H1 (cell line): ENCODE measurements around the gene CDH18. TPM values are rescaled to one million over a fixed set of nuclear protein-coding genes. Genes with fewer than 3 reads are reported as not detected.

Experiments used
- CTCF ChIA-PET: fragments of 300-600 bp; sonication (Branson Sonifier 250); formaldehyde crosslinking; loops from one replicate; lab custom pipeline; 2021; ENCODE audit not compliant: partially characterized antibody; lab: Charles Lee
- POLR2A ChIA-PET: fragments of 300-600 bp; sonication (Branson Sonifier 250); formaldehyde crosslinking; loops from one replicate; lab custom pipeline; 2021; ENCODE audit warnings: inconsistent platforms; ENCODE audit not compliant: partially characterized antibody; lab: Charles Lee
- DNase-seq, 2 experiments: peaks; one replicate each; pipeline versions ENCODE4 v3.0.0 to v3.0.0-alpha.2; 2010 to 2022; ENCODE audit warnings: low spot score in 2 of 2, low read depth in 1 of 2, mixed read lengths in 1 of 2
- FAIRE-seq: peaks from 2 replicates; lab custom pipeline; 2011; peaks lifted over from hg19 to GRCh38; lab: Jason Lieb, UNC
- H2AFZ ChIP-seq: 2 replicates; pipeline ENCODE4 v1.8.1; 2012; ENCODE audit warnings: low read length, inconsistent platforms
- H2AK5ac ChIP-seq: 2 replicates; pipeline ENCODE4 v1.6.1; 2013; ENCODE audit warnings: low read depth, low read length
- H2BK120ac ChIP-seq: replicated peaks from 2 replicates; pipeline ENCODE3; 2013; ENCODE audit warnings: low read depth, low read length, inconsistent platforms
- H2BK12ac ChIP-seq: 2 replicates; pipeline ENCODE4 v1.6.1; 2013; ENCODE audit warnings: low read depth, low read length
- H2BK15ac ChIP-seq: 2 replicates; pipeline ENCODE4 v1.6.1; 2013; ENCODE audit warnings: low read length
- H2BK20ac ChIP-seq: 2 replicates; pipeline ENCODE4 v1.6.1; 2013; ENCODE audit warnings: low read length
- H2BK5ac ChIP-seq: 2 replicates; pipeline ENCODE4 v1.6.1; 2013; ENCODE audit warnings: low read depth, low read length
- H3K14ac ChIP-seq: 2 replicates; pipeline ENCODE4 v1.6.1; 2013; ENCODE audit warnings: inconsistent platforms; ENCODE audit not compliant: insufficient read length
- H3K18ac ChIP-seq: 2 replicates; pipeline ENCODE4 v1.6.1; 2013; ENCODE audit warnings: low read length; ENCODE audit errors: extremely low read depth
- H3K23ac ChIP-seq: 2 replicates; pipeline ENCODE4 v1.6.1; 2013; ENCODE audit warnings: inconsistent platforms; ENCODE audit not compliant: insufficient read length
- H3K23me2 ChIP-seq: 2 replicates; pipeline ENCODE4 v1.6.1; 2013; ENCODE audit warnings: low read depth, low read length
- H3K27ac ChIP-seq: 2 replicates; pipeline ENCODE4 v1.6.1; 2011; ENCODE audit warnings: low read depth, low read length, inconsistent platforms
- H3K27me3 ChIP-seq, 4 experiments: replicated peaks in 1 of 4; 1 replicate in 1 of 4; 2 replicates in 3 of 4; pipeline versions ENCODE4 v1.6.1 to v1.8.1; 2011 to 2013; ENCODE audit warnings: low read length in 3 of 4, mild to moderate bottlenecking in 3 of 4, inconsistent platforms in 2 of 4, mixed read lengths in 2 of 4, moderate library complexity in 1 of 4; ENCODE audit not compliant: control insufficient read depth in 3 of 4, insufficient read depth in 3 of 4; ENCODE audit errors: extremely low read depth in 1 of 4
- H3K36me3 ChIP-seq, 4 experiments: 2 replicates each; pipeline versions ENCODE4 v1.6.1 to v1.8.1; 2011 to 2013; ENCODE audit warnings: mild to moderate bottlenecking in 4 of 4, low read length in 3 of 4, moderate library complexity in 2 of 4, control low read depth in 1 of 4, inconsistent platforms in 1 of 4; ENCODE audit not compliant: insufficient read depth in 4 of 4, control insufficient read depth in 2 of 4
- H3K4ac ChIP-seq: replicated peaks from 2 replicates; pipeline ENCODE3; 2013; ENCODE audit warnings: low read length, low read depth, mixed read lengths, inconsistent platforms; ENCODE audit not compliant: insufficient read length
- H3K4me1 ChIP-seq, 4 experiments: replicated peaks in 1 of 4; 1 replicate in 1 of 4; 2 replicates in 3 of 4; pipeline versions ENCODE4 v1.6.1 to v1.8.1; 2011 to 2013; ENCODE audit warnings: low read length in 3 of 4, inconsistent platforms in 2 of 4, mixed read lengths in 1 of 4; ENCODE audit not compliant: insufficient read depth in 4 of 4, control insufficient read depth in 3 of 4
- H3K4me2 ChIP-seq, 2 experiments: 2 replicates each; pipeline versions ENCODE4 v1.6.1 to v1.8.1; 2011 to 2013; ENCODE audit warnings: low read depth in 2 of 2, low read length in 2 of 2, control low read depth in 1 of 2, inconsistent platforms in 1 of 2, mild to moderate bottlenecking in 1 of 2; ENCODE audit not compliant: insufficient read depth in 1 of 2
- H3K4me3 ChIP-seq, 4 experiments: fragments of 200-600, 300-600 bp in 1 of 4; sonication (generic), shearing (Covaris generic), sonication (Bioruptor Twin) in 1 of 4; 2 replicates each; pipeline versions ENCODE4 v1.5.1 to v1.8.1; 2011 to 2016; ENCODE audit warnings: low read length in 4 of 4, low read depth in 3 of 4, control low read depth in 2 of 4, inconsistent platforms in 2 of 4, mild to moderate bottlenecking in 2 of 4, mixed read lengths in 1 of 4, moderate library complexity in 1 of 4; ENCODE audit not compliant: insufficient read depth in 2 of 4; ENCODE audit errors: extremely low read depth in 1 of 4
- H3K56ac ChIP-seq: replicated peaks from 2 replicates; pipeline ENCODE3; 2013; ENCODE audit warnings: low read depth, mild to moderate bottlenecking, mixed read lengths, low read length, inconsistent platforms; ENCODE audit not compliant: insufficient read length
- H3K79me1 ChIP-seq: 2 replicates; pipeline ENCODE4 v1.6.1; 2013; ENCODE audit warnings: low read depth, low read length, control low read depth
- H3K79me2 ChIP-seq, 2 experiments: 2 replicates each; pipeline versions ENCODE4 v1.6.1 to v1.8.1; 2012 to 2013; ENCODE audit warnings: low read length in 2 of 2, mild to moderate bottlenecking in 2 of 2, inconsistent platforms in 1 of 2; ENCODE audit not compliant: insufficient read depth in 2 of 2, control insufficient read depth in 1 of 2
- H3K9ac ChIP-seq, 4 experiments: replicated peaks in 1 of 4; 1 replicate in 1 of 4; 2 replicates in 3 of 4; pipeline versions ENCODE4 v1.6.1 to v1.8.1; 2011 to 2013; ENCODE audit warnings: low read depth in 3 of 4, low read length in 3 of 4, control low read depth in 2 of 4, mild to moderate bottlenecking in 2 of 4, moderate library complexity in 2 of 4, inconsistent platforms in 1 of 4; ENCODE audit errors: extremely low read depth in 1 of 4
- H3K9me3 ChIP-seq, 2 experiments: 2 replicates each; pipeline versions ENCODE4 v1.6.1 to v1.8.1; 2012 to 2013; ENCODE audit warnings: mild to moderate bottlenecking in 2 of 2, moderate library complexity in 2 of 2, control low read depth in 1 of 2, inconsistent platforms in 1 of 2, low read depth in 1 of 2, low read length in 1 of 2, mixed read lengths in 1 of 2; ENCODE audit not compliant: insufficient read depth in 2 of 2
- H4K20me1 ChIP-seq, 2 experiments: replicated peaks in 1 of 2; 2 replicates each; pipeline versions ENCODE3 to v1.8.1; 2011 to 2013; ENCODE audit warnings: inconsistent platforms in 2 of 2, low read length in 2 of 2, mild to moderate bottlenecking in 1 of 2; ENCODE audit not compliant: insufficient read depth in 2 of 2, control insufficient read depth in 1 of 2
- H4K5ac ChIP-seq: 2 replicates; pipeline ENCODE4 v1.6.1; 2013; ENCODE audit warnings: low read length, low read depth, mixed read lengths, inconsistent platforms; ENCODE audit not compliant: insufficient read length
- H4K8ac ChIP-seq: 2 replicates; pipeline ENCODE4 v1.8.0; 2013; ENCODE audit warnings: mild to moderate bottlenecking, moderate library complexity, low read length, inconsistent platforms; ENCODE audit not compliant: insufficient read depth; ENCODE audit errors: extremely low read depth
- H4K91ac ChIP-seq: replicated peaks from 2 replicates; pipeline ENCODE3; 2013; ENCODE audit warnings: low read length, mixed read lengths, inconsistent platforms; ENCODE audit not compliant: insufficient read length
- KDM1A ChIP-seq: fragments of 200-600, 300-600 bp; sonication (generic); IDR thresholded peaks from 2 replicates; pipeline ENCODE4 v1.7.1; 2016; ENCODE audit warnings: mild to moderate bottlenecking, low read length, borderline replicate concordance
- RAD21 ChIP-seq, 2 experiments: IDR thresholded peaks in 1 of 2; conservative IDR thresholded peaks in 1 of 2; 2 replicates each; pipeline ENCODE4 v1.6.1; 2011; ENCODE audit warnings: low read depth in 2 of 2, low read length in 2 of 2, improper control_type of control experiment in 1 of 2, inconsistent platforms in 1 of 2, mild to moderate bottlenecking in 1 of 2, moderate library complexity in 1 of 2
- SAP30 ChIP-seq: fragments of 300-600 bp; sonication (generic); IDR thresholded peaks from 2 replicates; pipeline ENCODE4 v1.7.1; 2012; ENCODE audit warnings: low read length, moderate library complexity, mild to moderate bottlenecking, inconsistent platforms; ENCODE audit not compliant: insufficient read depth, insufficient replicate concordance
- TAF7 ChIP-seq: optimal IDR thresholded peaks from 2 replicates; pipeline ENCODE3; 2011; ENCODE audit warnings: low read depth, mild to moderate bottlenecking, inconsistent platforms, low read length, moderate library complexity, borderline replicate concordance
- TEAD4 ChIP-seq: IDR thresholded peaks from 2 replicates; pipeline ENCODE4 v1.6.1; 2012; ENCODE audit warnings: low read depth, low read length, inconsistent platforms, mixed read lengths
- ZNF274 ChIP-seq: IDR thresholded peaks from 2 replicates; pipeline ENCODE4 v1.7.0; 2012; ENCODE audit warnings: low read length, borderline replicate concordance; ENCODE audit errors: extremely low read depth
- WGBS, 2 experiments: shearing (Covaris generic) in 1 of 2; methylation state at CpG; one replicate each; pipeline versions ENCODE4 v1.1.6 to v1.1.7; 2013 to 2015; ENCODE audit warnings: low lambda C conversion rate in 2 of 2, mixed read lengths in 2 of 2, inconsistent platforms in 1 of 2, low coverage in 1 of 2, missing lambda C conversion rate in 1 of 2; ENCODE audit not compliant: insufficient replicate concordance in 2 of 2, insufficient coverage in 1 of 2, insufficient read length in 1 of 2; ENCODE audit errors: extremely low coverage in 1 of 2, missing lambda C conversion rate in 1 of 2; 5-methylcytosine and 5-hydroxymethylcytosine counted together
- polyA plus RNA-seq, 7 experiments: library from polyadenylated mRNA; depleted of rRNA in 3 of 7; stranded (reverse) in 5 of 7; unstranded in 2 of 7; fragments of >200 nt in 5 of 7; fragments of 200-250 nt in 2 of 7; gene quantifications; 1 replicate in 5 of 7; 2 replicates in 1 of 7; 4 replicates in 1 of 7; pipeline versions ENCODE4 v1.2.1 to v1.2.3, GENCODE V29; 2011 to 2013; ENCODE audit warnings: missing spikeins in 2 of 7, mixed read lengths in 2 of 7
- total RNA-seq: library from RNA; stranded (reverse); fragmentation: NEBNext Ultra II Directional; extraction: Animal tissue kit (Norgen Biotek cat#: 25700); gene quantifications from 2 replicates; pipeline ENCODE4 v1.2.1, GENCODE V29; 2021

The CDH18 gene
- total and polyA plus RNA-seq, 2 of the 8 experiments (the other 6 are each of a cell fraction or from before 2014, with no cell fraction given): 0.30 to 0.32 TPM

DNA sequence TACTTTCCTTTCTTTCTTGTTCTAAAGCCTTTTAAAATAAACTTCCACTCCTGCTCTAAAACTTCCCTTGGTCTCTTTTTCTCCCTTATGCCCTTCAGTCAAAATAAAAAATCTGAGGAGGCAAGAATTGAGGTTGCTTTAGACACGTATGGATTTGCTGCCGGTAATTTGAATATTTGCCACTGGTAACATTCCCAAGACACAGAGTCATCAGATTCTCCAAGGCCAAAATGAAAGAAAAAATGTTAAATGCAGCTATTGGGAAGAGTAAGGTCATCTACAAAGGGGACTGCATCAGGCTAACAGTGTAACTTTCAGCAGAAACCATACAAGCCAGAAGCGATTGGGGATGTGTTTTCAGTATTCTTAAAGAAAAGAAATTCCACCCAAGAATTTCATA, 311.1 kb downstream of the CDH18 start:
- CTCF ChIA-PET: no interaction called here
- Histone ChIP-seq H3K23me2 (no peaks in the 10 kb centered on the region), H3K9me3 (no peaks in the 10 kb centered on the region), H2BK12ac (no peak overlapping the region), H4K91ac (no peak overlapping the region), H3K79me1 (no peaks in the 10 kb centered on the region), H3K4me3 (no peak overlapping the region), H3K79me2 (no peaks in the 10 kb centered on the region), H3K18ac (no peak overlapping the region), H4K8ac (no peak overlapping the region), H2BK15ac (no peak overlapping the region), H3K4me2 (no peak overlapping the region), H3K23ac (no peak overlapping the region), H2BK120ac (no peak overlapping the region), H2BK20ac (no peak overlapping the region), H3K36me3 (no peaks in the 10 kb centered on the region; a peak in 1 of 8 replicates), H3K56ac (no peak overlapping the region), H3K14ac (no peak overlapping the region), H3K27me3 (no peaks in the 10 kb centered on the region), H2BK5ac (no peak overlapping the region), H3K9ac (no peak overlapping the region), H2AFZ (no peak overlapping the region), H3K4me1 (no peaks in the 10 kb centered on the region), H4K5ac (no peak overlapping the region), H3K27ac (no peak overlapping the region), H4K20me1 (no peaks in the 10 kb centered on the region)
- POLR2A ChIA-PET: no interaction called here
- WGBS, 2 experiments: 39% methylated on average over 3 of the region's 3 CpGs; no CpG with 5 or more reads in 1 of the 2 experiments
- DNase-seq (no peak), FAIRE-seq (no peak)
- TF ChIP-seq TEAD4: no peak
- TF ChIP-seq ZNF274: no peak
- no peak for TF ChIP-seq KDM1A
- TF ChIP-seq SAP30: no peak
- no peak for TF ChIP-seq TAF7
- no peak for TF ChIP-seq RAD21 (IDR thresholded peaks at IDR 0.05 in 1 of 2, conservative IDR thresholded peaks at IDR 0.05 in 1 of 2; ENCODE audit: low read depth in 2 of 2, low read length in 2 of 2)
- TF ChIP-seq, all 59 proteins: peak for 0
- Histone ChIP-seq H2AK5ac (no peak overlapping the region), H3K4ac (no peak overlapping the region)
